ENCODE measurements around the gene THOC2. TPM values are rescaled to one million over a fixed set of nuclear protein-coding genes. Genes with fewer than 3 reads are reported as not detected.
A peak's percentile ranks its signal among the peaks of the same experiment; 100 is the strongest.

Gene THOC2
- total and polyA plus RNA-seq, 2 of the 8 experiments (the other 6 are each of a cell fraction or from before 2014, with no cell fraction given), result 32.7 to 68.8 TPM

GRCh38 chrX:123740006-123740405, 7.2 kb upstream of the THOC2 start:
- H3K36me3 ChIP-seq (ENCODE audit: control insufficient read depth in 2 of 4, insufficient read depth in 4 of 4, low read length in 3 of 4), result no peaks in the 10 kb centered on the region
- no peak overlapping the region for H2BK120ac ChIP-seq (replicated peaks; ENCODE audit: low read depth, low read length)
- H3K27me3 ChIP-seq (replicated peaks in 1 of 4; ENCODE audit: control insufficient read depth in 3 of 4, extremely low read depth in 1 of 4, insufficient read depth in 3 of 4, low read length in 3 of 4), result no peaks in the 10 kb centered on the region
- no peak overlapping the region for H3K4me2 ChIP-seq (ENCODE audit: insufficient read depth in 1 of 2, low read depth in 2 of 2, low read length in 2 of 2)
- no peak overlapping the region for H2BK5ac ChIP-seq (ENCODE audit: low read depth, low read length)
- H3K4me3 ChIP-seq (ENCODE audit: extremely low read depth in 1 of 4, insufficient read depth in 2 of 4, low read depth in 3 of 4, low read length in 4 of 4), result no peak overlapping the region
- no peak overlapping the region for H4K91ac ChIP-seq (replicated peaks; ENCODE audit: insufficient read length, low read length)
- H4K8ac ChIP-seq (ENCODE audit: extremely low read depth, insufficient read depth, low read length), result no peak overlapping the region
- FAIRE-seq (peak; percentile 36), DNase-seq (ENCODE audit: low read depth in 1 of 2, low spot score in 2 of 2) (no peak)
- no peak overlapping the region for H3K4ac ChIP-seq (replicated peaks; ENCODE audit: insufficient read length, low read depth, low read length)
- no peaks in the 10 kb centered on the region for H4K20me1 ChIP-seq (replicated peaks in 1 of 2; ENCODE audit: control insufficient read depth in 1 of 2, insufficient read depth in 2 of 2, low read length in 2 of 2)
- H3K14ac ChIP-seq (ENCODE audit: insufficient read length), result no peak overlapping the region
- H2AFZ ChIP-seq (ENCODE audit: low read length), result no peak overlapping the region; the same call in 1 of the 2 replicates
- 19% methylated on average over 1 of the region's 1 CpG; no CpG with 5 or more reads in 1 of the 2 experiments for WGBS, 2 experiments (ENCODE audit: extremely low coverage in 1 of 2, insufficient coverage in 1 of 2, insufficient read length in 1 of 2, insufficient replicate concordance in 2 of 2, low coverage in 1 of 2, low lambda C conversion rate in 2 of 2, missing lambda C conversion rate in 1 of 2)
- CTCF ChIA-PET (ENCODE audit: partially characterized antibody), result interaction anchor here (1.0 to 1.7 kb wide), 4 partner anchors 10 to 188 kb away, joined by 3 to 4 read pairs (median 3); no protein-coding TSS in a partner anchor
- no peak overlapping the region for H3K18ac ChIP-seq (ENCODE audit: extremely low read depth, low read length)
- no peaks in the 10 kb centered on the region for H3K9me3 ChIP-seq (ENCODE audit: insufficient read depth in 2 of 2, low read depth in 1 of 2, low read length in 1 of 2)
- TF ChIP-seq RFX5 (IDR thresholded peaks at IDR 0.05; ENCODE audit: borderline replicate concordance, low read depth, low read length) (no peak), BACH1 (IDR thresholded peaks at IDR 0.05; ENCODE audit: low read length) (no peak), CTCF (IDR thresholded peaks at IDR 0.05; ENCODE audit: control extremely low read depth in 1 of 3, insufficient read depth in 1 of 3, low read depth in 1 of 3, low read length in 3 of 3) (peak in 1 of 3 experiments; percentile 30; a peak in 1 of 4 replicates)
- no peak overlapping the region for H2BK12ac ChIP-seq (ENCODE audit: low read depth, low read length)
- no peaks in the 10 kb centered on the region for H3K23me2 ChIP-seq (ENCODE audit: low read depth, low read length)
- H3K27ac ChIP-seq (ENCODE audit: low read depth, low read length), result no peak overlapping the region
- POLR2A ChIA-PET (ENCODE audit: partially characterized antibody), result interaction anchor here (1.1 kb wide), 1 partner anchor 8 kb away, joined by 3 read pairs; no protein-coding TSS in a partner anchor
- H2BK15ac ChIP-seq (ENCODE audit: low read length), result no peak overlapping the region
- H2BK20ac ChIP-seq (ENCODE audit: low read length), result no peak overlapping the region
- no peak overlapping the region for H2AK5ac ChIP-seq (ENCODE audit: low read depth, low read length)
- no peak overlapping the region for H3K56ac ChIP-seq (replicated peaks; ENCODE audit: insufficient read length, low read depth, low read length)
- H3K79me1 ChIP-seq (ENCODE audit: low read depth, low read length), result no peaks in the 10 kb centered on the region
- no peaks in the 10 kb centered on the region for H3K79me2 ChIP-seq (ENCODE audit: control insufficient read depth in 1 of 2, insufficient read depth in 2 of 2, low read length in 2 of 2)
- no peak overlapping the region for H3K23ac ChIP-seq (ENCODE audit: insufficient read length)
- H3K4me1 ChIP-seq (replicated peaks in 1 of 4; ENCODE audit: control insufficient read depth in 3 of 4, insufficient read depth in 4 of 4, low read length in 3 of 4), result peaks cover 0 to 3% (median 0%) of the 10 kb centered on the region in 4 experiments; a peak in 2 of 7 replicates
- H4K5ac ChIP-seq (ENCODE audit: insufficient read length, low read depth, low read length), result no peak overlapping the region
- H3K9ac ChIP-seq (replicated peaks in 1 of 4; ENCODE audit: extremely low read depth in 1 of 4, low read depth in 3 of 4, low read length in 3 of 4), result no peak overlapping the region
